Panc1 (cell line): ENCODE results near the gene CDH13. TPM values are rescaled to one million over a fixed set of nuclear protein-coding genes. Genes with fewer than 3 reads are reported as not detected.

ENCODE experiments used
- ATAC-seq: fragments of 200-7000 bp; cut with Tn5 transposase; 2 replicates; pipeline ENCODE4 v1.9.1; 2020; ENCODE audit warnings: mild to moderate bottlenecking, moderate library complexity
- BruUV-seq: library from RNA; stranded (reverse); fragments of 400-500 nt; replicated peaks from 2 replicates; lab custom pipeline; 2021; lab: Mats Ljungman, UMichigan
- CTCF ChIA-PET: fragments of 300-600 bp; sonication (Branson Sonifier 250); formaldehyde crosslinking; loops from one replicate; lab custom pipeline; 2022; ENCODE audit warnings: antibody characterized with exemption; lab: Charles Lee
- POLR2A ChIA-PET: fragments of 300-600 bp; sonication (Branson Sonifier 250); formaldehyde crosslinking; loops from one replicate; lab custom pipeline; 2022; ENCODE audit warnings: antibody characterized with exemption; lab: Charles Lee
- DNase-seq: peaks from one replicate; pipeline ENCODE4 v3.0.0-alpha.2; 2010; ENCODE audit warnings: low read depth, low spot score
- H3K27ac ChIP-seq: 2 replicates; pipeline ENCODE4 v1.5.1; 2011; ENCODE audit warnings: mild to moderate bottlenecking, low read length, inconsistent platforms
- H3K27me3 ChIP-seq: fragments of 200-500 bp; sonication (Bioruptor generic); 2 replicates; pipeline ENCODE4 v1.6.0; 2014; ENCODE audit warnings: low read length, inconsistent platforms; ENCODE audit not compliant: control insufficient read depth, insufficient read depth
- H3K36me3 ChIP-seq: fragments of 200-500 bp; sonication (Bioruptor generic); 2 replicates; pipeline ENCODE4 v1.5.1; 2014; ENCODE audit warnings: inconsistent platforms, mild to moderate bottlenecking, low read length, moderate library complexity; ENCODE audit not compliant: control insufficient read depth, insufficient read depth
- H3K4me1 ChIP-seq: 2 replicates; pipeline ENCODE4 v1.5.1; 2011; ENCODE audit warnings: inconsistent platforms, mild to moderate bottlenecking, low read length, moderate library complexity; ENCODE audit not compliant: control insufficient read depth, insufficient read depth
- H3K4me3 ChIP-seq, 2 experiments: 2 replicates each; pipeline ENCODE4 v1.5.1; 2011 to 2012; ENCODE audit warnings: low read depth in 2 of 2, low read length in 2 of 2, mild to moderate bottlenecking in 2 of 2, inconsistent platforms in 1 of 2, moderate library complexity in 1 of 2
- H3K9me3 ChIP-seq: fragments of 200-500 bp; sonication (Bioruptor generic); 2 replicates; pipeline ENCODE4 v1.5.1; 2014; ENCODE audit warnings: low read depth, mild to moderate bottlenecking, inconsistent platforms, low read length, moderate library complexity; ENCODE audit not compliant: control insufficient read depth, insufficient read depth
- POLR2AphosphoS5 ChIP-seq: IDR thresholded peaks from 2 replicates; pipeline ENCODE4 v1.6.1; 2012; ENCODE audit warnings: mild to moderate bottlenecking, low read depth, low read length, moderate library complexity
- SIN3A ChIP-seq: IDR thresholded peaks from 2 replicates; pipeline ENCODE4 v1.6.1; 2012; ENCODE audit warnings: low read depth, mild to moderate bottlenecking, low read length, moderate library complexity, borderline replicate concordance; ENCODE audit not compliant: insufficient read depth
- TCF7L2 ChIP-seq: IDR thresholded peaks from 2 replicates; pipeline ENCODE4 v1.6.1; 2011; ENCODE audit warnings: mild to moderate bottlenecking, low read depth, low read length, inconsistent platforms
- in situ Hi-C: cut with HindIII; loops from 2 replicates; pipeline ENCODE4 v1.10.0; 2016; ENCODE audit warnings: low sequenced_read_pairs, low pct_unique_long_range_greater_than_20kb
- intact Hi-C: fragments of 100-400 bp; cut with micrococcal nuclease; formaldehyde crosslinking; loops from one replicate; pipeline ENCODE4 v1.10.0; 2022; ENCODE audit not compliant: unreplicated experiment
- total RNA-seq: library from RNA; stranded (reverse); gene quantifications from one replicate; pipeline ENCODE4 v1.2.1, GENCODE V29; 2021; ENCODE audit not compliant: unreplicated experiment
- TF ChIP-seq, protein P1 (sequence below): fragments of 450-650 bp; IDR thresholded peaks from 2 replicates; pipeline ENCODE4 v1.5.1; 2017; ENCODE audit warnings: mild to moderate bottlenecking
- TF ChIP-seq, protein P2 (sequence below), 2 experiments: IDR thresholded peaks; 2 replicates each; pipeline ENCODE4 v1.6.1; 2011 to 2012; ENCODE audit warnings: low read depth in 2 of 2, control low read depth in 1 of 2, low read length in 1 of 2, mild to moderate bottlenecking in 1 of 2, moderate library complexity in 1 of 2; ENCODE audit not compliant: insufficient read depth in 1 of 2

Gene CDH13
- total RNA-seq, 1 experiment from 2014 or later = not detected

DNA sequence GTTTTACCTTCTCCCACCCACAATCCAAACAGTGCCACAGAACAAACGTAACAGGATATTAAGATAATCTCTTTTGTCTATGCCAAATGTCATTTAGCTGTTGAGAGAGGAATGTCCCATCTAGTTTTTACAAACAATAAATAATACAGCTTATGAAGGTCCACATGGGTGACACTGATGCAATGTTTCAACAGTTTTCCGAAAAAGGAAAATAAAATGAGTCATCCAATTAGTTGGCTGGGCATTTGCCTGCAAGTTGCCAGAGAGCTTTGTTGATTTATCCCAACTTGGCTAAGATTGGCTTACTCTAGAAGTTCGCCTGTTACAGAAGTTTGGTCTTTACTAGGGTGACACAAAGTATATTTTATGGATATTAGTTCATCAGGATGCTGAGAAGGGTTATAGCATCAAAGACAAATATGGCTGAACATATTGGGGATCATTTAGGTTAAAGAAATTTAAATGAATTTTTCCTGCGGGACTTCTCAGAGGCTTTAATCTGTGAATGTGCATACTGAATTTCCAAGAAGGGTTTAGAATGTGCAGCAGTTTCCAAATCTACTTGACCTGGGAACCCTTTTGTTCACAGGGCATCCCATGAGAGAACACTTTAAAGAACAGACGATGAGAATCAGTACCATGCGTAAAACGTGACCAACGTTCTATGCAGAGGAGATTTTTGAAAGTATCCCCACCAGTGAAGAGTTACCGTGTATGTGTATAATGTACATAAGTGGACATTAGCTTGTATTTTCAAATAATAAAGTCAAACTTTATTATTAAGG, 73.1 kb downstream of the CDH13 start:
- DNase-seq = no peak
- Histone ChIP-seq H3K36me3 (no peaks in the 10 kb centered on the region), H3K27ac (no peak overlapping the region), H3K4me1 (no peaks in the 10 kb centered on the region), H3K27me3 (no peaks in the 10 kb centered on the region), H3K9me3 (no peaks in the 10 kb centered on the region), H3K4me3 (no peak overlapping the region)
- in situ Hi-C loops = no loop called here
- ChIA-PET POLR2A (no interaction called here), CTCF (no interaction called here)
- ATAC-seq = no peak
- intact Hi-C loops = no loop called here
- BruUV-seq = no TSS peak
- no peak for TF ChIP-seq POLR2AphosphoS5
- TF ChIP-seq, protein P1, sequence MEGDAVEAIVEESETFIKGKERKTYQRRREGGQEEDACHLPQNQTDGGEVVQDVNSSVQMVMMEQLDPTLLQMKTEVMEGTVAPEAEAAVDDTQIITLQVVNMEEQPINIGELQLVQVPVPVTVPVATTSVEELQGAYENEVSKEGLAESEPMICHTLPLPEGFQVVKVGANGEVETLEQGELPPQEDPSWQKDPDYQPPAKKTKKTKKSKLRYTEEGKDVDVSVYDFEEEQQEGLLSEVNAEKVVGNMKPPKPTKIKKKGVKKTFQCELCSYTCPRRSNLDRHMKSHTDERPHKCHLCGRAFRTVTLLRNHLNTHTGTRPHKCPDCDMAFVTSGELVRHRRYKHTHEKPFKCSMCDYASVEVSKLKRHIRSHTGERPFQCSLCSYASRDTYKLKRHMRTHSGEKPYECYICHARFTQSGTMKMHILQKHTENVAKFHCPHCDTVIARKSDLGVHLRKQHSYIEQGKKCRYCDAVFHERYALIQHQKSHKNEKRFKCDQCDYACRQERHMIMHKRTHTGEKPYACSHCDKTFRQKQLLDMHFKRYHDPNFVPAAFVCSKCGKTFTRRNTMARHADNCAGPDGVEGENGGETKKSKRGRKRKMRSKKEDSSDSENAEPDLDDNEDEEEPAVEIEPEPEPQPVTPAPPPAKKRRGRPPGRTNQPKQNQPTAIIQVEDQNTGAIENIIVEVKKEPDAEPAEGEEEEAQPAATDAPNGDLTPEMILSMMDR = no peak
- TF ChIP-seq, protein P2, sequence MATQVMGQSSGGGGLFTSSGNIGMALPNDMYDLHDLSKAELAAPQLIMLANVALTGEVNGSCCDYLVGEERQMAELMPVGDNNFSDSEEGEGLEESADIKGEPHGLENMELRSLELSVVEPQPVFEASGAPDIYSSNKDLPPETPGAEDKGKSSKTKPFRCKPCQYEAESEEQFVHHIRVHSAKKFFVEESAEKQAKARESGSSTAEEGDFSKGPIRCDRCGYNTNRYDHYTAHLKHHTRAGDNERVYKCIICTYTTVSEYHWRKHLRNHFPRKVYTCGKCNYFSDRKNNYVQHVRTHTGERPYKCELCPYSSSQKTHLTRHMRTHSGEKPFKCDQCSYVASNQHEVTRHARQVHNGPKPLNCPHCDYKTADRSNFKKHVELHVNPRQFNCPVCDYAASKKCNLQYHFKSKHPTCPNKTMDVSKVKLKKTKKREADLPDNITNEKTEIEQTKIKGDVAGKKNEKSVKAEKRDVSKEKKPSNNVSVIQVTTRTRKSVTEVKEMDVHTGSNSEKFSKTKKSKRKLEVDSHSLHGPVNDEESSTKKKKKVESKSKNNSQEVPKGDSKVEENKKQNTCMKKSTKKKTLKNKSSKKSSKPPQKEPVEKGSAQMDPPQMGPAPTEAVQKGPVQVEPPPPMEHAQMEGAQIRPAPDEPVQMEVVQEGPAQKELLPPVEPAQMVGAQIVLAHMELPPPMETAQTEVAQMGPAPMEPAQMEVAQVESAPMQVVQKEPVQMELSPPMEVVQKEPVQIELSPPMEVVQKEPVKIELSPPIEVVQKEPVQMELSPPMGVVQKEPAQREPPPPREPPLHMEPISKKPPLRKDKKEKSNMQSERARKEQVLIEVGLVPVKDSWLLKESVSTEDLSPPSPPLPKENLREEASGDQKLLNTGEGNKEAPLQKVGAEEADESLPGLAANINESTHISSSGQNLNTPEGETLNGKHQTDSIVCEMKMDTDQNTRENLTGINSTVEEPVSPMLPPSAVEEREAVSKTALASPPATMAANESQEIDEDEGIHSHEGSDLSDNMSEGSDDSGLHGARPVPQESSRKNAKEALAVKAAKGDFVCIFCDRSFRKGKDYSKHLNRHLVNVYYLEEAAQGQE (IDR thresholded peaks at IDR 0.05; ENCODE audit: insufficient read depth in 1 of 2, low read depth in 2 of 2, low read length in 1 of 2) = no peak
- TF ChIP-seq TCF7L2 = no peak
- no peak for TF ChIP-seq SIN3A

DNA sequence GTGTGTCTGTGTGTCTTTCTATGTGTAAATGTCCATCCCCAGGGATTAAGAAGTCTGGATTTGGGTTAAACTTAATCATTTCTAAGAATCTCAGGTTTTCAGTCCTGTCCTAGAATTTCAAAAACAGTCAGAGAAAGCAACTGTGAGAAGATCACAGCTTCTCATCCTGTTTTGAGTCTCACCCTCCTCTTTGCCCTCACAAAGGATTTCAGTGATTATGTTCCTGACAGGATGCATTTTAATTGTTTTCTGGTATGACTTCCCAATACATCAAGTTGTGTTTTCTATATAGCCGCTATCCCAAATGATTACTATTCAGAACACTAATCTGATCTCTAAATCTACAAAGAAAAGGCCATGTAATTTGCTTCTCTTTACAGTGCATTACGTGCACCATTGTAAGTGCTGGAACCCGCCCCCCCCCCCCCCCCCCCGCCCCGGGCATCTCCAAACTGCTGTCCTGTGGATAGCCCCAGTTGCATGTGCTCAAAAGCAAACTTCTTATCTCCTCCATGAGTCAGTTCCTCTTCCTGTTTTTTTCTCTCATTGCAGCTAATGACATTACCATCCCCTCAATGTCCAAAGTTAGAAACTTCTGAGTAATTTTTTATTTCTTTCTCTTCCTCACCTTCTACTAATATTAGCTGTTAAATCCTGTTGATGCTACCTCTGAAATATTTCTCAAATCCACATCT, 73.9 kb downstream of the CDH13 start:
- Histone ChIP-seq H3K36me3 (no peaks in the 10 kb centered on the region), H3K4me1 (no peaks in the 10 kb centered on the region), H3K27me3 (no peaks in the 10 kb centered on the region; the same call in 1 of the 2 replicates), H3K27ac (no peak overlapping the region), H3K4me3 (no peak overlapping the region), H3K9me3 (no peaks in the 10 kb centered on the region)
- intact Hi-C loops (no loop called here), in situ Hi-C loops (no loop called here)
- CTCF ChIA-PET = no interaction called here
- POLR2A ChIA-PET = no interaction called here
- no TSS peak for BruUV-seq
- ATAC-seq (no peak), DNase-seq (no peak)
- TF ChIP-seq, protein P1 = no peak
- no peak for TF ChIP-seq POLR2AphosphoS5
- TF ChIP-seq TCF7L2 = no peak
- TF ChIP-seq SIN3A = no peak
- TF ChIP-seq, protein P2 (IDR thresholded peaks at IDR 0.05; ENCODE audit: insufficient read depth in 1 of 2, low read depth in 2 of 2, low read length in 1 of 2) = no peak
